Esophagus muscularis mucosa (tissue), 4 donors: ENCODE data around the gene ANKS1B. TPM values are rescaled to one million over a fixed set of nuclear protein-coding genes. Genes with fewer than 3 reads are reported as not detected.
"Not testable (repeated sequence)": the region's sequence is repeated elsewhere in the genome, so short reads cannot be mapped to it uniquely, and the experiment has no call there.

Source experiments
- DNase-seq: peaks from one replicate; pipeline ENCODE4 v3.0.0-alpha.2; 2017; ENCODE audit errors: extremely low spot score
- H3K27ac ChIP-seq, 4 donors: fragments of 200-600 bp; sonication (generic); replicated peaks in 1 of 4; 1 replicate in 3 of 4; 2 replicates in 1 of 4; pipeline ENCODE4 v1.5.1; 2016 to 2019; ENCODE audit warnings: mild to moderate bottlenecking in 1 of 4
- H3K27me3 ChIP-seq, 4 donors: fragments of 200-600 bp; sonication (generic); one replicate each; pipeline versions ENCODE4 v1.5.1 to v1.6.0; 2016 to 2019
- H3K36me3 ChIP-seq, 4 donors: fragments of 200-600 bp; sonication (generic); one replicate each; pipeline ENCODE4 v1.5.1; 2016 to 2019
- H3K4me1 ChIP-seq, 4 donors: fragments of 200-600 bp; sonication (generic); one replicate each; pipeline ENCODE4 v1.5.1; 2016 to 2019
- H3K4me3 ChIP-seq, 4 donors: fragments of 200-600 bp; sonication (generic); 1 replicate in 2 of 4; 2 replicates in 2 of 4; pipeline ENCODE4 v1.5.1; 2016 to 2019; ENCODE audit warnings: mild to moderate bottlenecking in 4 of 4, moderate library complexity in 1 of 4
- H3K9me3 ChIP-seq, 4 donors: fragments of 200-600 bp; sonication (generic); 1 replicate in 3 of 4; 2 replicates in 1 of 4; pipeline ENCODE4 v1.5.1; 2016 to 2019
- EP300 ChIP-seq: sonication (generic); formaldehyde crosslinking; IDR thresholded peaks from one replicate; pipeline ENCODE4 v1.6.1; 2017; ENCODE audit warnings: antibody characterized with exemption
- POLR2A ChIP-seq: fragments of 450-650 bp; IDR thresholded peaks from one replicate; pipeline ENCODE4 v1.6.1; 2017; ENCODE audit warnings: antibody characterized with exemption, moderate library complexity, mild to moderate bottlenecking, low read depth
- POLR2AphosphoS5 ChIP-seq, 2 donors: sonication (generic); formaldehyde crosslinking; IDR thresholded peaks; one replicate each; pipeline ENCODE4 v1.6.1; 2017; ENCODE audit warnings: antibody characterized with exemption in 2 of 2
- WGBS: methylation state at CpG from one replicate; pipeline ENCODE4 v1.1.5; 2018; 5-methylcytosine and 5-hydroxymethylcytosine counted together
- intact Hi-C: fragments of 100-400 bp; cut with DNase I; formaldehyde crosslinking; loops from one replicate; pipeline ENCODE4 v1.15.1; 2023
- total RNA-seq, 4 donors: library from RNA; depleted of rRNA; stranded (reverse); fragments of >200 nt; gene quantifications; one replicate each; pipeline versions ENCODE4 v1.1.0 to v1.2.1, GENCODE V29; 2016
- TF ChIP-seq, protein P1 (sequence below), 3 experiments: fragments of 200-600 bp in 2 of 3; fragments of 450-650 bp in 1 of 3; sonication (generic) in 2 of 3; IDR thresholded peaks; one replicate each; pipeline ENCODE4 v1.5.1; 2017 to 2019; ENCODE audit warnings: antibody characterized with exemption in 3 of 3, mild to moderate bottlenecking in 2 of 3, moderate library complexity in 1 of 3

ANKS1B gene
- total RNA-seq, 4 donors from 2014 or later, result 20.4 to 28.7 (median 21.6) TPM

DNA sequence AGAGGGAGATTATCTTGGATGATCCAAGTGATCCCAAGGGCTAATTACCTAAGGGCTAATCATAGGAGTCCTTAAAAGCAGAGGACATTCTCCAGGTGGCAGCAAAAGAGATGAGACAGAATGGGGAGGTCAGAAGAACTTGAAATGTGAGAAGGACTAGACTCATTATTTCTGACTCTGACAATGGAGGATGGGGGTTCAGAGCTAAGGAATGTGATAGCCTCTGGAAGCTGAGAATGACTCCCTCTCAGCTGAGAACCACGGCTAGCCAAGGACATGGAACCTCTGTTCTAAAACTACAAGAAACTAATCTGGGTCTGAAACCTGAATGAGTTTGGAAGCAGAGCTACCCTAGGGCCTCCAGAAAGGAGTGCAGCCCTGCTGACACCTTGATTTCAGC, 35.6 kb upstream of the ANKS1B start:
- H3K9me3 ChIP-seq, result no peaks in the 10 kb centered on the region
- no peaks in the 10 kb centered on the region for H3K36me3 ChIP-seq
- TF ChIP-seq POLR2A (no peak), POLR2AphosphoS5 (IDR thresholded peaks at IDR 0.05) (no peak), EP300 (no peak)
- TF ChIP-seq, protein P1, sequence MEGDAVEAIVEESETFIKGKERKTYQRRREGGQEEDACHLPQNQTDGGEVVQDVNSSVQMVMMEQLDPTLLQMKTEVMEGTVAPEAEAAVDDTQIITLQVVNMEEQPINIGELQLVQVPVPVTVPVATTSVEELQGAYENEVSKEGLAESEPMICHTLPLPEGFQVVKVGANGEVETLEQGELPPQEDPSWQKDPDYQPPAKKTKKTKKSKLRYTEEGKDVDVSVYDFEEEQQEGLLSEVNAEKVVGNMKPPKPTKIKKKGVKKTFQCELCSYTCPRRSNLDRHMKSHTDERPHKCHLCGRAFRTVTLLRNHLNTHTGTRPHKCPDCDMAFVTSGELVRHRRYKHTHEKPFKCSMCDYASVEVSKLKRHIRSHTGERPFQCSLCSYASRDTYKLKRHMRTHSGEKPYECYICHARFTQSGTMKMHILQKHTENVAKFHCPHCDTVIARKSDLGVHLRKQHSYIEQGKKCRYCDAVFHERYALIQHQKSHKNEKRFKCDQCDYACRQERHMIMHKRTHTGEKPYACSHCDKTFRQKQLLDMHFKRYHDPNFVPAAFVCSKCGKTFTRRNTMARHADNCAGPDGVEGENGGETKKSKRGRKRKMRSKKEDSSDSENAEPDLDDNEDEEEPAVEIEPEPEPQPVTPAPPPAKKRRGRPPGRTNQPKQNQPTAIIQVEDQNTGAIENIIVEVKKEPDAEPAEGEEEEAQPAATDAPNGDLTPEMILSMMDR (IDR thresholded peaks at IDR 0.05), result no peak
- 75% methylated on average over 1 of the region's 1 CpG for WGBS
- DNase-seq, result no peak
- intact Hi-C loops, result no loop called here
- H3K4me1 ChIP-seq, result no peaks in the 10 kb centered on the region
- no peaks in the 10 kb centered on the region for H3K27me3 ChIP-seq
- H3K27ac ChIP-seq, result no peak overlapping the region
- no peak overlapping the region for H3K4me3 ChIP-seq

DNA sequence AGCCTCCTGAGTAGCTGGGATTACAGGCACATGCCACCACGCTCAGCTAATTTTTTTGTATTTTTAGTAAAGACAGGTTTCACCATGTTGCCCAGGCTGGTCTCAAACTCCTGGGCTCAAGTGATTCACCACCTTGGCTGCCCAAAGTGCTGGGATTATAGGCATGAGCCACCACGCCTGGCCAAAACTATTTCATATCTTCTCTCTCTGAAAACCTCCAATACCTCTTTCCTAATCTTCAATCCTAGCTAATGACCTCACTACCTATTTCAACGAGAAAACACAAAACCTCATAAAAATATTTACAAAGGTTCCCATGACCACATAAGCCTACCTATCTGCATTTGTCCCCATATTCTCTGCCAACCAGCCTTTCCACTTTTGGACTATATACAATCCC, 32.3 kb upstream of the ANKS1B start:
- Histone ChIP-seq H3K36me3 (no peaks in the 10 kb centered on the region), H3K27ac (no peak overlapping the region), H3K4me1 (no peaks in the 10 kb centered on the region), H3K9me3 (no peaks in the 10 kb centered on the region), H3K4me3 (no peak overlapping the region), H3K27me3 (no peaks in the 10 kb centered on the region)
- TF ChIP-seq POLR2AphosphoS5 (IDR thresholded peaks at IDR 0.05), result no peak
- no peak for TF ChIP-seq EP300
- TF ChIP-seq POLR2A, result no peak
- TF ChIP-seq, protein P1 (IDR thresholded peaks at IDR 0.05), result no peak
- 89% methylated on average over 3 of the region's 3 CpGs for WGBS
- DNase-seq, result no peak
- intact Hi-C loops, result no loop called here

DNA sequence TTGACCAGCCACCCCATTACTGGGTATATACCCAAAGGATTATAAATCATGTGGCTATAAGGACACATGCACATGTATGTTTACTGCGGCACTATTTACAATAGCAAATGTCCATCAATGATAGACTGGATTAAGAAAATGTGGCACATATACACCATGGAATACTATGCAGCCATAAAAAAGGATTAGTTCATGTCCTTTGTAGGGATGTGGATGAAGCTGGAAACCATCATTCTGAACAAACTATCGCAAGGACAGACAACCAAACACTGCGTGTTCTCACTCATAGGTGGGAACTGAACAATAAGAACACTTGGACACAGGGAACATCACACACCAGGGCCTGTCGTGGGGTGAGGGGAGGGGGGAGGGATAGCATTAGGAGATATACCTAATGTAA, 31.6 kb upstream of the ANKS1B start:
- intact Hi-C loops, H3K4me3 ChIP-seq: not testable (repeated sequence)

DNA sequence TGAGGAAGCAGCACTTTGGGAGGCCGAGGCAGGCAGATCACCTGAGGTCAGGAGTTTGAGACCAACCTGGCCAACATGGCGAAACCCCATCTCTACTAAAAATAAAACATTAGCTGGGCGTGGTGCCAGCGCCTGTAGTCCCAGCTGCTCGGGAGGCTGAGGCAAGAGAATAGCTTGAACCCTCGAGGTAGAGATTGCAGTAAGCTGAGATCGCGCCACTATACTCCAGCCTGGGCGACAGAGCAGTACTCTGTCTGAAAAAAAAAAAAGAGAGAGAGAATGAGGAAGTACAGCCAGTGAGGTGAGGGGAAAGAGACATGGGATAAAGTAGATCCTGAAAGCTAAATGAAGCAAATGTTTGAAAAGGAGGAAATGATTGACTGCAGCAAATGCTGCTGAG, 21.1 kb upstream of the ANKS1B start:
- H3K27ac ChIP-seq, H3K4me1 ChIP-seq, H3K9me3 ChIP-seq, H3K4me3 ChIP-seq, H3K27me3 ChIP-seq, H3K36me3 ChIP-seq, intact Hi-C loops, DNase-seq: not testable (repeated sequence)
- WGBS, result 79% methylated on average over 9 of the region's 9 CpGs

More for the DNA sequence above, 31.6 kb upstream of the ANKS1B start:
- not testable (repeated sequence) for H3K9me3 ChIP-seq, H3K36me3 ChIP-seq, H3K27ac ChIP-seq, H3K4me1 ChIP-seq, DNase-seq, H3K27me3 ChIP-seq
- whole genome bisulfite sequencing, result 93% methylated on average over 4 of the region's 4 CpGs

DNA sequence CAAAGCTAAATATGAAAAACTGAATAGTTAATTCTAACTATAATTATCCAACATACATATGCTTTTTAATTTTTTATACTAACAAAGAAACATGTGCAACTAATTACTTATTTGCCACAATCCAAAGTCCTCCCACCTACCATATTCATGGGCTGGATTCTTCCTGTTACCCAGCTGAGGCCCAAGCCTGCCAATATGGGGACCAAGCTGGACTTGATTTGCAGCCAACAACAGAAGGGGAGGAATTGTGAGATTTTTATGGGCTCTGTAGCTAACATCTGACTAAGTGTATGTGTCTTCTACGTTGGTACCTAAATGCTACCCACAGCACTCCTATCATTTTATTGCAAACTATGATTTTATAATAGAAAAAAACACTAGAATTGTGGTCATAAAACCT, 13.1 kb upstream of the ANKS1B start:
- Histone ChIP-seq H3K36me3 (no peaks in the 10 kb centered on the region), H3K9me3 (peaks cover 0 to 7% (median 3%) of the 10 kb centered on the region in 4 donors), H3K27me3 (no peaks in the 10 kb centered on the region), H3K4me1 (no peaks in the 10 kb centered on the region), H3K4me3 (no peak overlapping the region), H3K27ac (no peak overlapping the region)
- 70% methylated on average over 1 of the region's 1 CpG for WGBS
- no peak for TF ChIP-seq EP300
- TF ChIP-seq POLR2AphosphoS5 (IDR thresholded peaks at IDR 0.05), result no peak
- TF ChIP-seq POLR2A, result no peak
- TF ChIP-seq, protein P1 (IDR thresholded peaks at IDR 0.05), result no peak
- intact Hi-C loops, result no loop called here
- no peak for DNase-seq

DNA sequence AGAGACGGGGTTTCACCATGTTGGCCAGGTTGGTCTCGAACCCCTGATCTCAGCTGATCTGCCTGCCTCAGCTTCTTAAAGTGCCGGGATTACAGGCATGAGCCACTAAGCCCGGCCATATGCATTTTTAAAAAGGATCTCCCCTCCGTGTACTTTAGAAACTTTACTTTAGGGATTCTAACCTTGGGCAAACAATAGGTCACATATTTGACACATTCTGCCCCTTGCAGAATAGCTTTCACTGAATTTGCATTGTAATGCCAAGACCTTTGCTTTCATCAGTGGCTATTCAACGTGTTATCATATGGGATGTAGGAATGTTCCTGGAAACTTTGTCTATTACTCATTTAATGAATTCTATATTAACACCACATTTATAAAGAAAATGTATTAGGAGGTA, 11.4 kb upstream of the ANKS1B start:
- intact Hi-C loops, result no loop called here

More for the DNA sequence above, 11.4 kb upstream of the ANKS1B start:
- H3K4me3 ChIP-seq, result no peak overlapping the region
- WGBS, result 87% methylated on average over 6 of the region's 6 CpGs
- H3K27ac ChIP-seq, result no peak overlapping the region
- H3K36me3 ChIP-seq, result no peaks in the 10 kb centered on the region
- H3K9me3 ChIP-seq, result peaks cover 0 to 7% (median 3%) of the 10 kb centered on the region in 4 donors
- no peaks in the 10 kb centered on the region for H3K27me3 ChIP-seq
- TF ChIP-seq, protein P1 (IDR thresholded peaks at IDR 0.05), result no peak
- TF ChIP-seq POLR2AphosphoS5 (IDR thresholded peaks at IDR 0.05), result no peak
- TF ChIP-seq EP300, result no peak
- TF ChIP-seq POLR2A, result no peak
- no peak for DNase-seq
- H3K4me1 ChIP-seq, result no peaks in the 10 kb centered on the region
